DOHH2 (cell line): ENCODE data around the gene RIPK3.

ENCODE experiments used
- CTCF ChIP-seq: fragments of 200-600 bp; sonication (generic); IDR thresholded peaks from one replicate; pipeline ENCODE4 v1.5.1; 2014; ENCODE audit warnings: antibody characterized with exemption, mild to moderate bottlenecking, low read depth, low read length; ENCODE audit not compliant: poor library complexity, severe bottlenecking
- EZH2phosphoT487 ChIP-seq: fragments of 200-600 bp; sonication (generic); IDR thresholded peaks from 2 replicates; pipeline ENCODE4 v1.6.1; 2017; ENCODE audit warnings: borderline replicate concordance, mild to moderate bottlenecking, antibody characterized with exemption, low read length, moderate library complexity, mixed read lengths

GRCh38 chr14:24389226-24389848, 49.5 kb upstream of the RIPK3 start:
- no peak for TF ChIP-seq CTCF
- no peak for TF ChIP-seq EZH2phosphoT487
